Tibial nerve (tissue), 3 donors: ENCODE results near the gene BAIAP2.

Experiments used
- CTCF ChIP-seq, 5 experiments: fragments of 200-600 bp in 3 of 5; fragments of 450-650 bp in 2 of 5; sonication (generic) in 3 of 5; IDR thresholded peaks; one replicate each; pipeline ENCODE4 v1.5.1; 2016 to 2019; ENCODE audit warnings: antibody characterized with exemption in 5 of 5, mild to moderate bottlenecking in 3 of 5, moderate library complexity in 2 of 5
- POLR2A ChIP-seq, 2 donors: fragments of 450-650 bp; IDR thresholded peaks; one replicate each; pipeline ENCODE4 v1.6.1; 2017; ENCODE audit warnings: antibody characterized with exemption in 2 of 2, mild to moderate bottlenecking in 2 of 2, moderate library complexity in 2 of 2

GRCh38 chr17:81063106-81064093 is 28.4 kb downstream of the BAIAP2 start:
- no peak for TF ChIP-seq CTCF (IDR thresholded peaks at IDR 0.05)
- no peak for TF ChIP-seq POLR2A (IDR thresholded peaks at IDR 0.05)
